Fibroblast of villous mesenchyme (primary cell): Measurements from ENCODE around the gene CSRP1. TPM values are rescaled to one million over a fixed set of nuclear protein-coding genes. Genes with fewer than 3 reads are reported as not detected.

Experiments
- DNase-seq: peaks from one replicate; pipeline ENCODE4 v3.0.0-alpha.2; 2010; ENCODE audit warnings: low read depth
- H3K4me3 ChIP-seq: 2 replicates; pipeline ENCODE4 v1.5.1; 2011; ENCODE audit warnings: low read depth, mild to moderate bottlenecking, low read length
- total RNA-seq: library from RNA; depleted of rRNA; stranded (reverse); fragments of >200 nt; gene quantifications from 2 replicates; pipeline ENCODE4 v1.2.3, GENCODE V29; 2012
- TF ChIP-seq, protein P1 (sequence below): IDR thresholded peaks from 2 replicates; pipeline ENCODE4 v1.5.1; 2012; ENCODE audit warnings: low read depth, mild to moderate bottlenecking, low read length; ENCODE audit not compliant: insufficient read depth

The CSRP1 gene
- total RNA-seq, 1 donor, result 931 TPM

DNA sequence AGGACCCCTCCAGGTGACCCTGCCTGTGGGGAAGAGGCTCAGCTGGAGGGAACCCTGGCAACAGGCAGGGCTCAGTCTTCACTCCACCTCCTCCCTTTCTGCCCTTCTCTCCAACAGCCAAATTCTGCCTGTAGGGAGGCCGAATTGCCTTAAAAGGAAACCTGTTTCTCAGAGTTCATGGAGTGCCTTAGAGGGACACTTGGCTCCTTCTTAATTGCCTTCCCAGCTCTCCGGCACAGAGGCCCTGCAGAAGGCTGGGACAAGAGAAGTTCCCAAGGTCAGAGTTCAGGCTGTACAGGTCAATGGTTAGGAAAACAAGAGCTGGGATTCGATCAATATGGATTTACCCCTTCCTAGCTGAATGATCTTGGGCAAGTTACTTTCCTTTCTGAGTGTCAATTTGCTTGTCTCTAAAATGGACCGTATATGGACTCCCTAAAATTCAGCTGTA is 6.2 kb downstream of the CSRP1 start:
- TF ChIP-seq, protein P1, sequence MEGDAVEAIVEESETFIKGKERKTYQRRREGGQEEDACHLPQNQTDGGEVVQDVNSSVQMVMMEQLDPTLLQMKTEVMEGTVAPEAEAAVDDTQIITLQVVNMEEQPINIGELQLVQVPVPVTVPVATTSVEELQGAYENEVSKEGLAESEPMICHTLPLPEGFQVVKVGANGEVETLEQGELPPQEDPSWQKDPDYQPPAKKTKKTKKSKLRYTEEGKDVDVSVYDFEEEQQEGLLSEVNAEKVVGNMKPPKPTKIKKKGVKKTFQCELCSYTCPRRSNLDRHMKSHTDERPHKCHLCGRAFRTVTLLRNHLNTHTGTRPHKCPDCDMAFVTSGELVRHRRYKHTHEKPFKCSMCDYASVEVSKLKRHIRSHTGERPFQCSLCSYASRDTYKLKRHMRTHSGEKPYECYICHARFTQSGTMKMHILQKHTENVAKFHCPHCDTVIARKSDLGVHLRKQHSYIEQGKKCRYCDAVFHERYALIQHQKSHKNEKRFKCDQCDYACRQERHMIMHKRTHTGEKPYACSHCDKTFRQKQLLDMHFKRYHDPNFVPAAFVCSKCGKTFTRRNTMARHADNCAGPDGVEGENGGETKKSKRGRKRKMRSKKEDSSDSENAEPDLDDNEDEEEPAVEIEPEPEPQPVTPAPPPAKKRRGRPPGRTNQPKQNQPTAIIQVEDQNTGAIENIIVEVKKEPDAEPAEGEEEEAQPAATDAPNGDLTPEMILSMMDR, result no peak
- no peak for DNase-seq
- H3K4me3 ChIP-seq, result no peak overlapping the region

DNA sequence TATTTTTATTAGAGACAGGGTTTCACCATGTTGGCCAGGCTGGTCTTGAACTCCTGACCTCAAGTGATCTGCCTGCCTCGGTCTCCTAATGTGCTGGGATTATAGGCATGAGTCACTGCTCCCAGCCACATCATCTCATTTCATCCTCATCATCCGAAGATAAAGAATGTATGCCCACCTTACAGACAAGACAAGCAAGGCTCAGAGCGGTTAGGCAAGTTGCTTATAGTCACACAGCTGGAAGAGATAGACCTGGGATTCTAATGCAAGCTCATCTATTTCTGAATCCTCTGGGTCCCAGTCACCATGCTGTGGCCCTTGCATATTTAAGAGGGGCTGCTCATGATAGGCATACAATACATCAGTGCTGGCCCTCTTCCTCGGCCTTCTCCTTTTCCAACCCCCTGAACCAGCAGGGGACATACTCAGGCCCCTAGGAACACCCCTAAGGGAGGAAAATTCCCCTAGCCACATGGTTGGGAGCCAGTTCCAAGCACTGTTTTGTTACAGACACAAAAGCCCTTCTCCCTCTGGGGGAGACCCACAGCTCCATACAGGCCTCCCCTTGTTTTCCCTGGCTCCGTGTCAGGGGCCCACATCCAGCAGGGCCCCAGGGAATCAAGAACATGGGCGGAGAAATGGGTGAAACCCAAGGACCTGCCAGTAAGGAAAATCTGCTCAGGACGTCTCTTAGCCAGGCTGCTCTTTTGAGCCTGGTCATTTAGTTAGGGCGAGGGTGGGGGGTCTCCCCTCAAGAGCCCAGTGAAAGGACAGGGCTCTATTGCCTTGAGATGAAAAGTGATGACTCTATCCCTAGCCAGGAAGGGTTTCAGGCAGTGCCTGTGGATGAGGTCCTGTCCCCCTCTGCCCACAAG is 6.9 kb downstream of the CSRP1 start:
- no peak for DNase-seq
- TF ChIP-seq, protein P1, result no peak
- H3K4me3 ChIP-seq, result no peak overlapping the region

DNA sequence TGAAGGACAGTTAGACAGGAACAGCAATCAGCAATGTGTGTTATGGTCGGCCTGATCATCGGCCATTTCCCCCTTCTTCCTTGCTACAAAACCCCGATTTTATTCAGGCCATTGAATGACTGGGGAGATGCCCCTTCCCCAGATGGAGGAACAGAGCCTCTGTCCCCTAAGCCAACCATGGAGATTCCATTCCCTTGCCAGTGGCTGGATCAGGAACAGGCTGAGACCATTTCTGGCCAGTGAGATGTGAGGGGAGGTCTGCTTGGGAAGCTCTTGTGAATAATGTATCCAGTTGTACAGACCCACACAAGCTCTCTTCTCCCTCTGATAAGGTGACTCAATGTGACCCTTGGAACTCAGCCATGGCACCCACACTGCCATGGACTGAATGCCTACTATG is 7.7 kb downstream of the CSRP1 start:
- TF ChIP-seq, protein P1, result no peak
- no peak overlapping the region for H3K4me3 ChIP-seq
- DNase-seq, result no peak

DNA sequence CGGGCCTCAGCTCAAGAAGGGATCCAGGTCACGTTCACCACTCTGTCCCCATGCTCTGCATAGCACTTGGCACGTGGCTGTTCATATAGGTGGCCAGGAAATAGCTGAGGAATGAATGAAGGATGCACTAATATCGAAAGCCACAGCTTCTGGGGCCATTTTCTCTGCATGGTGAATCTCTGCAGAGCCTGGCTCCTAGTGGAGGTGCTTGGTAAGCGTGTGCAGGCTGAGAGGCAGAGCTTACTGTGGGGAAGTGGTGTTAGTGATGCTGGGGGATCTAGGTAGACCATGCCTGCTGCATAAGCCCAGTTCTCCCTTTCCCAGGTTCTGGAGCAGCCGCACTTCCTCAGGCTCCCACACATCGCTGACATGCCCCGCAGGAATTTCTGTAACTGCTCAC is 8.3 kb downstream of the CSRP1 start:
- TF ChIP-seq, protein P1, result no peak
- no peak for DNase-seq
- H3K4me3 ChIP-seq, result no peak overlapping the region

DNA sequence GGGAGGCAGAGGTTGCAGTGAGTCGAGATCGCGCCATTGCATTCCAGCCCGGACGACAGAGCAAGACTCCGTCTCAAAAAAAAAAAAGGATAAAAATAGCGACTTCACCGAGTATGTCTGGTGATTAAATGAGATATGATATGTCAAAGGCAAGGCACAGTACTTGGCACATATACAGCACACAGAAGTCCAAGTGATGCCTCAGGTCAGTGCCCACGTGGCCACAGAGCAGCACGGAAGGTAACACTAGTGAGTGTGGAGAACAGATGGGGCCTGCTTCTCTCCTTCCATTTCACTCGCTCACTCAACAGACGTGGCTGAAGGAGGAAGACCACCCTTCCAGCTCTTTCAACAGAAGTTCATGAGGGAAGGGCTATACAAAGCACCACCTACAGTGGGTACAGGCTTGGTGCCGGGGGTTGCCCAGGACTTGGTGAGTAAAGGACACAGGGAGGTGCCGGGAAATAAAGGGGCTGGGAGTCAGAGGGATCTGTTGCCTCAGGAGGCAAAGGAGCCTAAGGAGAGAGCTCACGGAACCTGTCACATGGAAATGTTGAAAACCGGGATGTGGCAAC is 8.9 kb downstream of the CSRP1 start:
- H3K4me3 ChIP-seq, result no peak overlapping the region
- DNase-seq, result no peak
- TF ChIP-seq, protein P1, result no peak

DNA sequence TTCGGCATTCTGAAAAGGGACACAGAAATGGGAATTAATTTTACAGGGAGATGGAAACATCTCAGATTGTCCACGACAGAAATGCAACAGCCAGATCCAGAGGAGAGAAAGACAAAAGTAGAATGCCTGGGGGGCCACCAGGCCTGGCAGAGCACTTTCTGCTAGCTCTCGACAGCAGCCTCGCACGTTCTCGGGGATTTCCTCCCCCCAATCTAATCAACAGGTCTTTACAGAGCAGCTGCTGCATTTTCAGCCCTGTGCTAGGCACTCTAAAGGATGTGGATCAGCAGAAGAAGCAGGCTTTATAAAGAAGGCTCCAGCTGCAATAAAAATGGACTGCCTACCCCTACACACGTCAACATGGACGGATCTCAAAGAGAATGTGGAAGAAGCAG is 10.6 kb downstream of the CSRP1 start:
- H3K4me3 ChIP-seq, result no peak overlapping the region
- DNase-seq, result no peak
- TF ChIP-seq, protein P1, result no peak
